ENCODE measurements around the gene SCN2B. TPM values are rescaled to one million over a fixed set of nuclear protein-coding genes. Genes with fewer than 3 reads are reported as not detected.

Gene SCN2B
- polyA plus RNA-seq, 4 donors = under 0.01 to 2.3 (median 1.0) TPM; not detected in 1

- DNase-seq (no peak), FAIRE-seq (no peak)
- no peaks in the 10 kb centered on the region for H3K9me3 ChIP-seq (ENCODE audit: control insufficient read depth in 2 of 2, insufficient read depth in 1 of 2, low read depth in 1 of 2, low read length in 1 of 2)
- H3K27ac ChIP-seq (ENCODE audit: low read depth in 1 of 3, low read length in 2 of 3) = peak overlapping the region in 1 of 3 donors; percentile 49
- H3K4me3 ChIP-seq (ENCODE audit: low read depth in 1 of 3, low read length in 3 of 3) = no peak overlapping the region
- no peaks in the 10 kb centered on the region for H3K36me3 ChIP-seq (ENCODE audit: control insufficient read depth in 3 of 3, insufficient read depth in 2 of 3, low read depth in 1 of 3, low read length in 3 of 3)
- peaks cover 2 to 23% (median 6%) of the 10 kb centered on the region in 3 donors for H3K4me1 ChIP-seq (ENCODE audit: control insufficient read depth in 3 of 3, insufficient read depth in 2 of 3, low read depth in 1 of 3, low read length in 2 of 3)
- peaks cover 0 to 3% (median 0%) of the 10 kb centered on the region in 3 donors for H3K27me3 ChIP-seq (ENCODE audit: control insufficient read depth in 3 of 3, insufficient read depth in 3 of 3, low read length in 3 of 3)
These were observed 42.8 kb upstream of the SCN2B start for GRCh38 chr11:118219244-118219643.

- 81 to 91% (median 85%) methylated on average over 3 of the region's 3 CpGs for WGBS, 3 donors
These were observed 41.1 kb upstream of the SCN2B start for GRCh38 chr11:118217575-118217974.

GRCh38 chr11:118216621-118217481 is 40.4 kb upstream of the SCN2B start:
- no peaks in the 10 kb centered on the region for H3K36me3 ChIP-seq (ENCODE audit: control insufficient read depth in 3 of 3, insufficient read depth in 2 of 3, low read depth in 1 of 3, low read length in 3 of 3)
- no peak for DNase-seq
- peak overlapping the region in 1 of 3 donors; percentile 67 for H3K27ac ChIP-seq (ENCODE audit: low read depth in 1 of 3, low read length in 2 of 3)
- peaks cover 0 to 3% (median 0%) of the 10 kb centered on the region in 3 donors for H3K27me3 ChIP-seq (ENCODE audit: control insufficient read depth in 3 of 3, insufficient read depth in 3 of 3, low read length in 3 of 3)
- no peak overlapping the region for H3K4me3 ChIP-seq (ENCODE audit: low read depth in 1 of 3, low read length in 3 of 3)
- H3K9me3 ChIP-seq (ENCODE audit: control insufficient read depth in 2 of 2, insufficient read depth in 1 of 2, low read depth in 1 of 2, low read length in 1 of 2) = no peaks in the 10 kb centered on the region
- no peak for FAIRE-seq
- WGBS, 3 donors = 63 to 85% (median 69%) methylated on average over 11 of the region's 11 CpGs
- peaks cover 8 to 43% (median 14%) of the 10 kb centered on the region in 3 donors for H3K4me1 ChIP-seq (ENCODE audit: control insufficient read depth in 3 of 3, insufficient read depth in 2 of 3, low read depth in 1 of 3, low read length in 2 of 3)

More at GRCh38 chr11:118217575-118217974, 41.1 kb upstream of the SCN2B start:
- H3K27ac ChIP-seq (ENCODE audit: low read depth in 1 of 3, low read length in 2 of 3) = peak overlapping the region in 1 of 3 donors; percentile 21
- FAIRE-seq = no peak
- no peaks in the 10 kb centered on the region for H3K9me3 ChIP-seq (ENCODE audit: control insufficient read depth in 2 of 2, insufficient read depth in 1 of 2, low read depth in 1 of 2, low read length in 1 of 2)
- H3K36me3 ChIP-seq (ENCODE audit: control insufficient read depth in 3 of 3, insufficient read depth in 2 of 3, low read depth in 1 of 3, low read length in 3 of 3) = no peaks in the 10 kb centered on the region
- peaks cover 0 to 3% (median 0%) of the 10 kb centered on the region in 3 donors for H3K27me3 ChIP-seq (ENCODE audit: control insufficient read depth in 3 of 3, insufficient read depth in 3 of 3, low read length in 3 of 3)
- H3K4me3 ChIP-seq (ENCODE audit: low read depth in 1 of 3, low read length in 3 of 3) = no peak overlapping the region
- H3K4me1 ChIP-seq (ENCODE audit: control insufficient read depth in 3 of 3, insufficient read depth in 2 of 3, low read depth in 1 of 3, low read length in 2 of 3) = peaks cover 8 to 38% (median 14%) of the 10 kb centered on the region in 3 donors
- DNase-seq = no peak

DNA sequence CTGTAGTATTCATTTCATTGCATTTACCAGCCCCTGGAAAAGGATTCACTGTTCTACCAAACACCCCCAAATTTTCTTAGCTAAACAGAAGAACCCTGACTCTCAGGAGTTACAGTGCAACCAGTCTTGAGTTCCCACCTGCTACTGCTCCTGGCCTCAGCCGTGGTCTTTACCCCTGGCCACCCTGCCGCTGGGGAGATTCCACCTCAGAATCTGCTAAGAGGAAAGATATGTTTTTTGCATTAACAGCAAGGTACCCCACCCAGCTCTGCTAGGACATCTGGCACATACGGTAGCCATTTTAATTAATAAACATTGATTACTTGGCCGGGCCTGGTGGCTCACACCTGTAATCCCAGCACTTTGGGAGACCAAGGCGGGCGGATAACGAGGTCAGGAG is 39.3 kb upstream of the SCN2B start:
- Histone ChIP-seq H3K9me3 (ENCODE audit: control insufficient read depth in 2 of 2, insufficient read depth in 1 of 2, low read depth in 1 of 2, low read length in 1 of 2) (no peaks in the 10 kb centered on the region), H3K27me3 (ENCODE audit: control insufficient read depth in 3 of 3, insufficient read depth in 3 of 3, low read length in 3 of 3) (peaks cover 0 to 3% (median 0%) of the 10 kb centered on the region in 3 donors), H3K36me3 (ENCODE audit: control insufficient read depth in 3 of 3, insufficient read depth in 2 of 3, low read depth in 1 of 3, low read length in 3 of 3) (no peaks in the 10 kb centered on the region), H3K4me3 (ENCODE audit: low read depth in 1 of 3, low read length in 3 of 3) (no peak overlapping the region), H3K4me1 (ENCODE audit: control insufficient read depth in 3 of 3, insufficient read depth in 2 of 3, low read depth in 1 of 3, low read length in 2 of 3) (peaks cover 8 to 54% (median 16%) of the 10 kb centered on the region in 3 donors), H3K27ac (ENCODE audit: low read depth in 1 of 3, low read length in 2 of 3) (peak overlapping the region in 2 of 3 donors; percentile 28 to 47)
- no peak for DNase-seq
- WGBS, 3 donors = 79 to 91% (median 81%) methylated on average over 7 of the region's 7 CpGs
- FAIRE-seq = no peak

- H3K27me3 ChIP-seq (ENCODE audit: control insufficient read depth in 3 of 3, insufficient read depth in 3 of 3, low read length in 3 of 3) = peaks cover 0 to 3% (median 0%) of the 10 kb centered on the region in 3 donors
- DNase-seq = no peak
- no peak for FAIRE-seq
- peaks cover 8 to 58% (median 16%) of the 10 kb centered on the region in 3 donors for H3K4me1 ChIP-seq (ENCODE audit: control insufficient read depth in 3 of 3, insufficient read depth in 2 of 3, low read depth in 1 of 3, low read length in 2 of 3)
- peak overlapping the region in 2 of 3 donors; percentile 9 to 89 for H3K27ac ChIP-seq (ENCODE audit: low read depth in 1 of 3, low read length in 2 of 3)
- WGBS, 3 donors = 67 to 72% (median 67%) methylated on average over 3 of the region's 3 CpGs
- H3K36me3 ChIP-seq (ENCODE audit: control insufficient read depth in 3 of 3, insufficient read depth in 2 of 3, low read depth in 1 of 3, low read length in 3 of 3) = no peaks in the 10 kb centered on the region
- no peaks in the 10 kb centered on the region for H3K9me3 ChIP-seq (ENCODE audit: control insufficient read depth in 2 of 2, insufficient read depth in 1 of 2, low read depth in 1 of 2, low read length in 1 of 2)
- no peak overlapping the region for H3K4me3 ChIP-seq (ENCODE audit: low read depth in 1 of 3, low read length in 3 of 3)
These were observed 38.8 kb upstream of the SCN2B start for GRCh38 chr11:118215262-118215661.

DNA sequence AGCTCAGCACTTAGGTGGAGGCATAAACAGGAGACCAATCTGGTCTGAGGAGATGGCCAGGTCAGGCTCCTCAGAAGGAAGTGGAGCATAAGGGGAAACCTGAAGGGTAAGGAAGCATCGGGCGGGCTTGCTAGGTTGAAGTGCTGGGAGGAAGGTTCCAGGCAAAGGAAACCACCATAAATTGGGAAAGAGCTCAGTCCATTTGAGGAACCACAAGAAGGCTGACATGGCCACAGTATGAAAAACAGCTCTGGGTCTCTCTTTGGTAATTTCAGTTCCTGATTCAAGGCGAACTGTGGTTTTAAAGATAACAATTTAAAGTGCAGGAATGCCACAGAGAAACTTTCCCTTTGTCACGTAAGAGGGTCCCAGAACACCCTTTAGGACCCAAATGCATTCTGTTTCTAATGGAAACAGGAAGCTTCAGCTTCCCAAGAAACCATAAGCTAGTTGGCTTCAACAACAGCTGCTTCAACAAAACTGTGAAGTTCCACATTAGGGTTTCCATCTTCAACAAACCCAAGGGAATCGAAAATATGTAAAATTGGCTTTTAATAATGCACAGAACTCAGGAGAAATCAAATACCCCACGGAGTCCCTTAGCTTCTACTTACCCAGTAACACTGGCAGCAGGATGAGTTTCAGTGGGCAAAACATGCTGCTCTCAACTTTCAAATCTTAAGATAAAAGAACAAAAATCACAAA is 37.9 kb upstream of the SCN2B start:
- no peaks in the 10 kb centered on the region for H3K27me3 ChIP-seq (ENCODE audit: control insufficient read depth in 3 of 3, insufficient read depth in 3 of 3, low read length in 3 of 3)
- H3K4me1 ChIP-seq (ENCODE audit: control insufficient read depth in 3 of 3, insufficient read depth in 2 of 3, low read depth in 1 of 3, low read length in 2 of 3) = peaks cover 8 to 59% (median 16%) of the 10 kb centered on the region in 3 donors
- FAIRE-seq (no peak), DNase-seq (no peak)
- peak overlapping the region; percentile 63 to 89 (median 74) for H3K27ac ChIP-seq (ENCODE audit: low read depth in 1 of 3, low read length in 2 of 3)
- peak overlapping the region in 1 of 3 donors; percentile 8 for H3K4me3 ChIP-seq (ENCODE audit: low read depth in 1 of 3, low read length in 3 of 3)
- WGBS, 3 donors = 47 to 57% (median 48%) methylated on average over 6 of the region's 6 CpGs
- H3K9me3 ChIP-seq (ENCODE audit: control insufficient read depth in 2 of 2, insufficient read depth in 1 of 2, low read depth in 1 of 2, low read length in 1 of 2) = no peaks in the 10 kb centered on the region
- H3K36me3 ChIP-seq (ENCODE audit: control insufficient read depth in 3 of 3, insufficient read depth in 2 of 3, low read depth in 1 of 3, low read length in 3 of 3) = no peaks in the 10 kb centered on the region

GRCh38 chr11:118213781-118214180 is 37.3 kb upstream of the SCN2B start:
- no peak for FAIRE-seq
- peak; percentile 86 to 90 for DNase-seq
- Histone ChIP-seq H3K27ac (ENCODE audit: low read depth in 1 of 3, low read length in 2 of 3) (peak overlapping the region; percentile 63 to 89 (median 74)), H3K4me1 (ENCODE audit: control insufficient read depth in 3 of 3, insufficient read depth in 2 of 3, low read depth in 1 of 3, low read length in 2 of 3) (peaks cover 8 to 59% (median 16%) of the 10 kb centered on the region in 3 donors), H3K9me3 (ENCODE audit: control insufficient read depth in 2 of 2, insufficient read depth in 1 of 2, low read depth in 1 of 2, low read length in 1 of 2) (no peaks in the 10 kb centered on the region), H3K36me3 (ENCODE audit: control insufficient read depth in 3 of 3, insufficient read depth in 2 of 3, low read depth in 1 of 3, low read length in 3 of 3) (no peaks in the 10 kb centered on the region), H3K4me3 (ENCODE audit: low read depth in 1 of 3, low read length in 3 of 3) (peak overlapping the region in 1 of 3 donors; percentile 8), H3K27me3 (ENCODE audit: control insufficient read depth in 3 of 3, insufficient read depth in 3 of 3, low read length in 3 of 3) (no peaks in the 10 kb centered on the region)
- WGBS, 3 donors = 29 to 68% (median 49%) methylated on average over 2 of the region's 2 CpGs

GRCh38 chr11:118213201-118213600 is 36.8 kb upstream of the SCN2B start:
- Histone ChIP-seq H3K36me3 (ENCODE audit: control insufficient read depth in 3 of 3, insufficient read depth in 2 of 3, low read depth in 1 of 3, low read length in 3 of 3) (no peaks in the 10 kb centered on the region), H3K4me3 (ENCODE audit: low read depth in 1 of 3, low read length in 3 of 3) (no peak overlapping the region), H3K27me3 (ENCODE audit: control insufficient read depth in 3 of 3, insufficient read depth in 3 of 3, low read length in 3 of 3) (no peaks in the 10 kb centered on the region), H3K9me3 (ENCODE audit: control insufficient read depth in 2 of 2, insufficient read depth in 1 of 2, low read depth in 1 of 2, low read length in 1 of 2) (no peaks in the 10 kb centered on the region), H3K27ac (ENCODE audit: low read depth in 1 of 3, low read length in 2 of 3) (peak overlapping the region in 2 of 3 donors; percentile 50 to 89), H3K4me1 (ENCODE audit: control insufficient read depth in 3 of 3, insufficient read depth in 2 of 3, low read depth in 1 of 3, low read length in 2 of 3) (peaks cover 8 to 59% (median 16%) of the 10 kb centered on the region in 3 donors)
- 78 to 84% (median 82%) methylated on average over 4 of the region's 4 CpGs for WGBS, 3 donors
- DNase-seq (no peak), FAIRE-seq (no peak)
